HEK293 (cell line): ENCODE results near the gene CPT1C.

Source experiments
- CTCF ChIP-seq: fragments of 450-650 bp; formaldehyde crosslinking; IDR thresholded peaks from 2 replicates; pipeline ENCODE4 v1.5.1; 2016; ENCODE audit warnings: missing biosample characterization, missing genetic modification characterization
- PBX3 ChIP-seq: sonication (generic); formaldehyde crosslinking; IDR thresholded peaks from 2 replicates; pipeline ENCODE4 v1.8.1; 2022; ENCODE audit warnings: mild to moderate bottlenecking, moderate library complexity, missing genetic modification reagents
- YY1 ChIP-seq: fragments of 450-650 bp; formaldehyde crosslinking; IDR thresholded peaks from 2 replicates; pipeline ENCODE4 v1.5.1; 2018; ENCODE audit warnings: missing biosample characterization, missing genetic modification characterization
- ZFP41 ChIP-seq: fragments of 450-650 bp; formaldehyde crosslinking; IDR thresholded peaks from 2 replicates; pipeline ENCODE4 v1.5.1; 2016; ENCODE audit warnings: missing biosample characterization, missing genetic modification characterization, borderline replicate concordance
- ZNF558 ChIP-seq: fragments of 450-650 bp; formaldehyde crosslinking; IDR thresholded peaks from 2 replicates; pipeline ENCODE4 v1.5.1; 2016; ENCODE audit warnings: missing biosample characterization, missing genetic modification characterization
- ZNF707 ChIP-seq: fragments of 450-650 bp; formaldehyde crosslinking; IDR thresholded peaks from 2 replicates; pipeline ENCODE4 v1.5.1; 2016; ENCODE audit warnings: missing biosample characterization, missing genetic modification characterization

GRCh38 chr19:49686503-49687088 is 4.3 kb upstream of the CPT1C start:
- TF ChIP-seq YY1 = no peak
- TF ChIP-seq PBX3 (CRISPR knock-in tag) = no peak
- no peak for TF ChIP-seq ZNF707 (tag by site-specific recombination)
- no peak for TF ChIP-seq ZNF558 (tag by site-specific recombination)
- TF ChIP-seq CTCF (tag by site-specific recombination) = no peak
- TF ChIP-seq ZFP41 (tag by site-specific recombination) = no peak
